NCI-H1048 (cell line): Measurements from ENCODE around the gene DPF3.

Experiments used
- DNase-seq: peaks from one replicate; lab custom pipeline; 2025; lab: John Stamatoyannopoulos, UW

Gene DPF3

DNA sequence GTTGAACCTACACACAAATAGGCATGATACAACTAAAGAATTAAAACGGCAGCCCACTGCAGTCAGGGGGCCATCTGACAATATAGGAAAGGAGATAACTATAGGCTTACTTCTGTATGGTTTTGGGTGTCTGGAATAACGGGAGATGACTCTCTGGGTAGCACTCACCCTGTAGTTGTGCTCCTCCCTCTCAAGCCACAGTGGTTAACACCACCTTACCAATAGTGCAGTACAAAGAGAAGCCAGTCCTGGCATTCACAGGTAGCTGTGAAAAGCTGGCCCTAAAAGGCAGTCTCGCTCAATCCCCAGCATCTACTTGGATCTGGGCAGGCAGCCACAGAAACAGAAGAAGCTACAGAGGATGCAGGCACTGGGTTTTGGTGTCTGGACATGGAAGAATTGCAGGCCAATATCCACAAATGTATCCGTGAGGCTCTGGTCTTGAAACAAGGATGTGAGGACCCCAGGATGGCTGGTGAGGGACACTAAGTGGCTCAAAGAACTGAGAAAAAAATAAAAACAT is 93.0 kb downstream of the DPF3 start:
- DNase-seq, result no peak

DNA sequence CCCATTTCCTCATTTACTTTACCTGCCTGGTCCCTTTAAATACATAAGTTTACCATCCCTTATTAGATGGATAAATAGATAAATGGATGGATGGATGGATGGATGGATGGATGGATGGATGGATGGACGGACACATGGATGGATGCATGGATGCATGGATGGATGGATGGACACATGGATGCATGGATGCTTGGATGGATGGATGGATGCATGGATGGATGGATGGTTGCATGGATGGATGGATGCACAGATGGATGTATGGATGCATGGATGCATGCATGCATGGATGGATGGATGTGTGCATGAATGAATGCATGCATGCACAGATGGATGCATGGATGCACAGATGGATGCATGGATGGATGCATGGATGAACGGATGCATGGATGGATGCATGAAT is 93.6 kb downstream of the DPF3 start:
- no peak for DNase-seq

DNA sequence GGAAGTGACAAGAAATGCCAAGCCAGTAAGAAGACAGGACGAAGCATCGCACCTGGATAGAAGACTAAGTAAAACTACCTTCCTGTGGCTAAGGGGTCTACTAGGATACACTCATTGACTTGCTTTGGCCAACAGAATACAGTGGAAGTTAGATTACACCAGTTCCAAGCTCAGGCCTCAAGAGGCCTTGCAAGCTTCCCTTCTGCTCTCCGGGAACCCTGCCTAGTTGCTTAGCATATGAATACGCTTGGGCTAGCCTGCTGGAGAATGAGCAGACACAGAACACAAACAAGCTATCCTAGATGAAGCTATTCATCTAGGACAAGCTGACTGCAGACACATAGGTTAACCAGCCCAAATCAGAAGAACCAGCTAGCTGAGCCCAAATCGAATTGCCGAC is 97.0 kb downstream of the DPF3 start:
- DNase-seq, result no peak

DNA sequence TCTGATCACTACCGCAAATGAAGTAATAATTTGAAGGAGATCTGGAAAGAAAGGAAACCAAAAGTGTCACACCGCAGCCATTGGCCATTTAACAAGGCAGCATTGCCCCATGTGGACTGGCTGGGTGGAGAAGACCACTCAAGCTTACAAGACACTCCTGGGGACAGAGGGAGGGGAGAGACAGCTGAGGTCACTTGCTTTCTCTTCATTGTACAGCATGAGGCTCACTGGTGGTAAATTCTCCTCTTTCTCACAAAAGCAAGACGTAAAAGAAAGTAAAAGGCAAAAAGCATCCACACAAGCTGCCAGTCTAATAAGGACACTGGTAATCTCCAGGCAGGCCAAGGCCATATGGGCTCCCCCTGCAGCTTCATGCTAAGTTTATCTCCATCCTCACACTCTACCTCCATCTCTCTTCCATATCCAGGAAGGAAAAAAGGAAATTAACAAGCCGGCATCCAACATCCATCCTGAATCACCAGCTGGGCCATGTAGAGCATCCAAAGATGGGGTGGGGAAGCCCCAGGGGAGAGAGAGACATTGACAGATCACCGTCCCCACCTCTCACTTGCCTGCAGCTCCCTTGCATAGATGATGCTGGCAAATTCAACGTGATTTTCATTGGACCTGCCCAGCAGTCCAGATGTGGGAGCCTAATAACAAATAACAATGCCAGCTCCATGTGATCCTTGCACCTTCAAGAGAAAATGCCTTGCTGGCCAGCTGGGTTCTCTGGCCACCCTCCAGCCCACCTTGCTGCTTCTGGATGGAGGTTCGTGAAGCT is 100.6 kb downstream of the DPF3 start:
- DNase-seq, result no peak

DNA sequence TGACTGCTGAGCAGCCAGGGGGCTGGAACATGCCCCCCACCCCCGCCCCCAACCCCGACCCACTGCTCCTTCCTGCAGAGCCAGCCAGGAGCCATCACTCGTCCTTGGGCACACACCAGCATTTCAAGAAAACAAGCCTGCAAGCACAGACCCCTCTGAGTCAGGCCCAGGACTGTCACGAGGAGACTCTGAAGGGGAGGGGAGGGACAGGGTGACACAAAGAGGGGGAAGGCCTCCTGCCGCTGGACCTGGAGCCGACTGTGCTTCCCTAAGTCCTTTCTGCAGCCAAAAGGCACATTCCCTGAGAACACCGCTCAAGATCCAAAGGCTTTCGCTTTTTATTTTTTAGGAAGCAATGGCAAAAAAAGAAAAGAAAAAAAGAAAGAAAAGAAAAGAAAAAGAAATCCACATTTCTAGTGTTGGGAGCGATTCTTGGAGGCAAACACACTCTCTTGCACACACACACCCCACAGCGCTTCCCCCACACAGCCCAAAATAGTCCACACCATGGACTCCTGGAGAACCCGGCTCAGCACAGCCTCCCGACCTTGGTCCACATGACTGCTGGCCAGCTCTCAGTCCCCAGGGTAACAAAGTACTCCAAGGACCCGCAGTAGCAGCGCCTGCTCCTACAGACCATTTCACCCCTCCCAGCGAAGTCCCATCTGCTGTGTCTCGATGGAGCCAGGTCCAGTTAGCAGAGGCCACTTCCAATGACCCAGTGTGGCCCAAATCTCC is 101.7 kb downstream of the DPF3 start:
- DNase-seq, result no peak

DNA sequence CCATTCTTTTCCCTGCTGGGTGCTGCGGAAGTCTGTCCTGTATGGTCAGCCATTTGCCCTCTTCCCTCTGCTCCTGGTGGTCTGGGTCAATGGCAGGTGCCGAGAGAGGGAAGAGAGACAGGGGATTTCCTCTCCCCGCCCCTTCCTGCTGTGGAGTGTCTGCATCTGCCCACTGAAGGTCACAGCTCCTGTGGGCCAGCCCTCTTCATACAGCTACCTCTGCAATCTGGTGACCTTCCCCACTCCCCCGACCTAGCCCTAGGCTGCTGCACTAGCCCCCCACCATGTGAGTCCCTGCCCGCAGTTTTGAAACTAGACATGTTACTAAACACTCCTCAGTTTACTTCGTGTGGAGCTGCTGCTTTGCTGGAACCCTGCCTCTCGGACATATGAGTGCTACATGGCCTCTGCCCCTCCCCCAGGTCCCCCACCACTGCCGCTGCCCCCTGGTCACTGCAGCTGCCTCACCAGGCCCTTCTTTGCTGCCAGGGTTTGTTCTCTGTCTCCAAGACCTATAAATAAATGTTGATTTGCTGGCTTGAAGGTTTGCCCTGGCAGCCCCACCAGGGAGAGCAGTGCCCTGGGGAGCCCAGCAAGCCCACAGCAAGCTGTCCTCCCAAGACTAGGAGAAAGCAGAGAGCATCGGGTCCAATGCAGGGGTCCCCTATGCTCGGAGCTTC is 102.9 kb downstream of the DPF3 start:
- DNase-seq, result no peak

DNA sequence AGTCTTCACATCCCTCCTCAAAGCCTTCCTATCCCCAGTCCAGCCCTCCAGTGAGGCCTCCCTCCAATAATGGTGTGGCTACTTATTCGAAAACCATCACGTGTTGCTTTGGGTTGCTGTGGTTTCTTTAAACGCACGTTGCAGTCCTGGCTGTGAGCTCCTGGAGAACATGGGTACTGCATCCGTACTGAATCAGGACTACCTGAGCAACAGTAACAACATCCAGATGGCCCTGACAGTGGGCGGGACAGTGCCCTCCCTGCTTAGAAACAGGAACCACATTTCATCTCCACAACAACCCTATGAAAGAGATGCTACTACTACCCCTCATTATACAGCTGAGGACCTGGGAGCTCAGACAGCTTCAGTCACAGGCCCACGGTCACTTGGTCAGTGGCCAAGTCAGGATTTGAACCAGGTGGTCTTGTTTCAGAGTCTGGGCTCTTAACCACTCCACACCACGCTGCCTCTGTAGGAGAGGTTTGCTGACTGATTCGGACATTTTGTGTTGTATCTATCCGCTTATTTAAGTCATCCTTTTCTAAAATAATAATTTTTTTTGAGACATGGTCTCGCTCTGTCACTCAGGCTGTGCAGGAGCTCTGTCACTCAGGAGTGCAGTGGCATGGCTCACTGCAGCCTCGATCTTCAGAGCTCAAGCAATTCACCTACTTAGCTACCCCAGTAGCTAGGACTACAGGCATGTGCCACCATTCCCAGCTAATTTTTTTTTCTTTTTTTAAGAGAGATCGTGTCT is 104.8 kb downstream of the DPF3 start:
- DNase-seq, result no peak

DNA sequence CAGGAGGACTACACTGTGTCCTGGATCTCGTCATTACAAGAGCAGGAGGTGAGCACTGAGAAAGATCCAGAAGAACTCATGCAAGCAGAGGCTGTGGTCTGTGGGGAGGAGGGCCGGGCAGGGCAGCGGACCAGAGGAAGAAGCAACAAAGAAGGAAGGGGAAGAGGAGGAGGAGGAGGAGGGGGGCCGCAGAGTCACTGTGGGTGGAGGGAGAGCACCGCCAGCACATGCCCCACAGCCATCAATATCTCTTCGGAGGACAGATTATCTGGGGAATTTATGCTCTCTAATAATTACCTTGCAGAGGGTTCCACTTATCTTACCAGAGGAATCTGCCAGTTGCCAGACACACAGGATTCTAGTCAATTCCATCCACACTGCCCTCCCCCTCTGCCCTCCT is 105.6 kb downstream of the DPF3 start:
- no peak for DNase-seq

DNA sequence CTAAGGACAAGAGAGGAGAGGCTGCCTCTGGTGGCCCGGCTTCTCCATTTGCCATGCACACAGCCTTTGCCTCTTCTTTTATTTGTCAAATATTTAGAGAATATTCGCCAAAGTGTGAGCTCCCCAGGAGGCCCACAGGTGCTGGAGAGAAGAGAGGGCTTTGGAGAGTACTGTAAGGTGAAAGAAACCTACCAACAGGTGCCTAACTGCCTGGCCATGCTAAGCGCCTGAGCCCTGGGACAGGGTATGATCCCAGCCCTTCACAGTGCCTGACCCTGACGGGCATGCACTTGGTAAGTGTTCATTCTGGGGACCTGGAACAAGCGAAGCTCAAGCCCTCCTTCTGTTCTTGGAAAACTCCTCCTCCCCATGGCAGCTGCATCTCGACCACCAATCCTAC is 106.1 kb downstream of the DPF3 start:
- no peak for DNase-seq

DNA sequence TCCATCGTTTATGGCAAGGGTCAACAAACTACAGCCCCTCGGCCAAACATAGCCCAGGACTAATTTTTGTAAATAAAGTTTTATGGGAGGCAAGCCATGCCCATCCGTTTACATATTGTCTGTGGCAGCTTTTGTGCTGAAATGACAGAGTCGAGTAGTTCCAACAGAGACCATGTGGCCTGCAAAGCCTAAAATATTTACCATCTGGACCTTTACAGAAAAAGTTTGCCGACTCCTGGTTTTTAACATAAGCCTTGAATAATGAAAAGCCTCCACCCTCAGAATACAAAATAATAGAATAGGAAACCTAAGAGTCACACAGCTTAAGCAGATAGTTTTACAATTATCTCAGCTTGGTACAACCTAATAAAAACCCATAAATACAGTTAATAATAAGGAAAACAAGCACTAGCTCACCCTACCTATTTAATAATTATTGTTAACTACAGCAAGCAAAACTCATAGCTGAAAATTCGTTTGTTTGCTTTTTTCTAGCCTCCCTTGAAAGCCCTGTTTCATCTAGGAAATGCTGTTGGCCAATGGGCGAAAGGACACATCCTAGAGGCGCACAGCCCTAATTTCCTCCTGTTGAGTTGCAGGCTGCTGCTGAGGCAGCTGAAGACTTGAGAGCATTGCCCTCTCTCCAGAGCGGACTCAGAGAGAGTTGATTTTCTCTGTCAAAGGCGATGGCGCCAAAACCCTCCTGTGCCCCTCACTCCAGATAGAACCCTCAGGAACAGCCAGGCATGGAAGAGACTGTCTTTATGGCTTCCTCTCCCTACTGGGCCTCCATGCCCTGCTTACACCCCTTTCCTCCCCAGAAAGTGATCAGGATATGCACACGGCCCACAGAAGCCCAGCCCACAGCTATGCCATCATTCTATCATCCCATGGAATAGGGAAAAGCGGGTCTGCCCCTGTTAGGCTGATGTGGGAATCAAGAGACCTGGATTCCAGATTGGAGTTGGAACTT is 107.2 kb downstream of the DPF3 start:
- no peak for DNase-seq

DNA sequence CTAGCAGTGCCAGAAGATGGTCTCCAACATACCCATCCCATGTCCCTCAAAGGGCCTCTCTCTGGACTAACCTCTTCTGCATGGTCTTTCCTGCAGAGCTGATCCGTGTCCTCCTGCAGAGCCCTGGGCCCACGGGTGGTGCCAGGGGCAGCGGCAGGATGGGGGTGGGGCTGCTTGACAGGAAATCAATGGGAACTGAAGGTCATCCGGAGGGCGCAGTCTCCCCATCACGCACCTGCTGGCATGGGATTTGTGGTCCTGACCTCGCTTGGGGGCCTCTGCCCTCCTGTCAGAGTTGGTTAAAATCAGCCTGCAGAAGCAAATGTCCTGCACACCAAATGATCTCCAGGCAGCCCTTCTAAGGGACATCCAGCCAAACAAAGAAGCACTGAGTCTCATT is 110.2 kb downstream of the DPF3 start:
- no peak for DNase-seq

DNA sequence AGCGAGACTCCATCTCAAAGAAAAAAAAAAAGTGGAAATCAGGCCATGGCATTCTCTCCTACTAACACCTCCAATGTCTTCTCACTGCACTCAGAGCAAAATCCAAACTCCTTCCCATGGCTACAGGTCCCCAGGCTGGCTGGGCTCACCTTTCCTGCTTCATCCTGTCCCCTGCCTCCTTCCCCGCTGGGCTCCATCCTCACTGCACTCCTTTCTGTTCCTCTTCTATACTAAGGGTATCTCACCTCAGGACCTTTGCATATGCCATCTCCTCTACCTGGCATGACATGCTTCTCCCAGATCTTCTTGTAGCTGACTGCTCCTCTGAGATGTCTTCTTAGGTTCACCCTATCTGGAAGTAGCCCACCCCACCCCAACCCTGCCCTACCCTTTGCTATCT is 111.1 kb downstream of the DPF3 start:
- DNase-seq, result no peak

DNA sequence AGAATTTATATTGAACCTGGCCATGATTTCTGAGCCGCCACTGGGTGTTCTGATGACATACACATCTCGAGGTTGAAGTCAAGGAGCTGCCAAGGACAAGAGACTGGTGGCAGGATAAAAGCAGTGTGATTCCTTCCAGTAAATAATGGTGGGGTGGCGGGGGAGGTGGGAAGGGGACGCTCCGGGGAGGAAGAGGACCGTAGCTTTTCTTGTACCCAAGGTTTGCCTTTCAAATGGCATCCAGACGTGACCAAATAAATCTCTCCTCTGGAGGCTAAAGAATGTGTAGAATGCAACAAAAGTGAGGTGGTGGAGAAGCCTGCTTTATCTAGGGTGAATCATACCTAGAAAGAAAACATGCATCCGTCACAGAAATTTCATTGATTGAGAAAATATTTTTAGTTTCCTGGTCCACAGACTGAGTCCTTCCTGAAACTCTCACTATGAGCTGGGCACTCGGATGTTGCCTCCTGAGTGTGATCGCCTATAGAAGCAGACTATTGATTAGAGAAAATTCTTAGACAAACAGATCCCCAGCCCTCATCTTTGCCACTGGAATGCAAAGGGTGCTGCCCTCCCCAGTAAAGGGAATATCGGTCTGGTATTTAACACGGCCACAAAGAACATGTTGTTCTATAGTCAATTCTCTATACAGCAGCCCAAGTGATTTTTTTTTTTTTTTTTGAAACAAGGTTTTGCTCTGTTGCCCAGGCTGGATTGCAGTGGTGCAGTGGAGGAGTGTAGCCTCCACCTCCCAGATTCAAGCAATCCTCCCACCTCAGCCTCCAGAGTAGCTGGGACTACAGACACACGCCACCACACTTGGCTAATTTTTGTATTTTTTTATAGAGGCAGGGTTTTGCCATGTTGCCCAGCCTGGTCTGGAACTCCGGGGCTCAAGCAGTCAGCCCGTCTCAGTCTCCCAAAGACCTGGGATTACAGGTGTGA is 112.1 kb downstream of the DPF3 start:
- DNase-seq, result no peak

DNA sequence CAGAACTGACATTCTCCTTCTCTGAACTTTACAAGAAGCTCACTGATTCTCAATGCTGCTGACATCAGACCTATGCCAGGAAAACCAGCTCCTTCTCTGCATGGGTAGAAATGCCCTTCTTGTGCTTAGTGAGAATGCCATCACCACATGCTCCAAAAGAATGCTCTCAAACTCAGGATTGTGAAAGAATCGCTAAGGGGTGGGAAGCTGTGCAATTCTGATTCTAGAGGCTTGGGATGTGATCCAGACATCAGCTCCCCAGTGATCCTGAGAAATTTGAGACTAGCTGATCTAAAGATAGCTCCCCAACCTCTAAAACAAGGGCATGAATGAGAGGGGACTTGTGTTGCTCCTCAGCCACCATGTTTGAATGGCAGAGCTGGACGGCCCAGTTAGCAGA is 113.2 kb downstream of the DPF3 start:
- DNase-seq, result no peak

DNA sequence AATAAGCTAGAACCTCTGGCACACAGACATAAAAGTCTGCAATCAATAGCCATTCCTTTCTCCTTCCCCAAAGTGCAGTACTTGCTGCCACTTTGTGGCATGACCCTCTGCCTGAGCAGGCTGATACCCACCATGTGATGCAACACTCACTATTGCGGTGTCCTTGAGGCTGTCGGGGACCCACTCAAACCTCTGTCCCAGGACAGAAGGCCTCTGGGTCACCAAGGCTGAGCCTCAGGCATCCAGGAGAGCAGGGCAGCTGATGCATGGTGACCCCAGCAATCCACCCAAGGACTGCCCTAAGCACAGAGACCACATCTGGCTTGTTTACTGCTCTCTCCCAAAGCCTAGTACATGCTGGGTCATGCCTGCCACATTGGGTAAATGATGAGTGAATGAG is 114.2 kb downstream of the DPF3 start:
- DNase-seq, result no peak

DNA sequence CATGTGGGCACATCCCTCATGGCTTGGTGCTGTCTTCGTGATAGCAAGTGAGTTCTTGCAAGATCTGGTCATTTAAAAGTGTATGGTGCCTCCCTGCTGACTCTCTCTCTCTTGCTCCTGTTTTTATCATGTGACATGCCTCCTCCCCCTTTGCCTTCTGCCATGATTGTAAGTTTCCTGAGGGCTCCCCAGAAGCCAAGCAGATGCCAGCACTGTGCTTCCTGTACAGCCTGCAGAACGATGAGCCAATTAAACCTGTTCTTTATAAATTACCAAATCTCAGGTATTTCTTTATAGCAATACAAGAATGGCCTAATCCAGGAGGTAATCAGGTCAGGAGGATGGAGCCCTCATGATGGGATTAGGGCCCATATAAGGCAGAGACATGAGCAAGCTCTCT is 116.3 kb downstream of the DPF3 start:
- no peak for DNase-seq

DNA sequence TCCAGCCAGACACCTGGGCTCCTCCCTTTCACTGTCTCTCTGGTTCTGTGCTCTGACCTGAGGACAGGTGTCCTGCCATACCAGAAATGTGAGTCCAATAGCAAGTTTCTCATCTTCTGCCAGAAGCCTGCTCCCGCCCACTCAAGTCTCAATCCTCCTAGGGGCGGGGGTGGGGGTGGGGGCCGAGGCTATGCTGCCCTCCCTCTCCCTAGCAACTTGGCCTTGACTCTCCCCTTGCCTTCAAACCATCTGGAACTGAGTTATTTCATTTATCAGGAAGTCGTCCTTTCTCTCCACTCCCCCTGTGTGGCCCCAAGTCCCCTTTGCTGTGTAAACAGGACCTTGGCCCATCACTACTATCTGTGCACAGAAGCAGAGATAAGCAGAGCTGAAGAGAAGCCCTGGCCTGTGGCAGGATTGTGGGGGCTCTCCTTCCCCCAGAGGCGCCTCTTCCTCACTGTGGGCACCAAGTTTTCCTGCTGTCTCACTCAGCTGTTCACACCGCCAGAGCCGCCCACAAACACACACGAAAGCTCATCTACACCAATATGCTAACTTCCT is 117.1 kb downstream of the DPF3 start:
- DNase-seq, result no peak

DNA sequence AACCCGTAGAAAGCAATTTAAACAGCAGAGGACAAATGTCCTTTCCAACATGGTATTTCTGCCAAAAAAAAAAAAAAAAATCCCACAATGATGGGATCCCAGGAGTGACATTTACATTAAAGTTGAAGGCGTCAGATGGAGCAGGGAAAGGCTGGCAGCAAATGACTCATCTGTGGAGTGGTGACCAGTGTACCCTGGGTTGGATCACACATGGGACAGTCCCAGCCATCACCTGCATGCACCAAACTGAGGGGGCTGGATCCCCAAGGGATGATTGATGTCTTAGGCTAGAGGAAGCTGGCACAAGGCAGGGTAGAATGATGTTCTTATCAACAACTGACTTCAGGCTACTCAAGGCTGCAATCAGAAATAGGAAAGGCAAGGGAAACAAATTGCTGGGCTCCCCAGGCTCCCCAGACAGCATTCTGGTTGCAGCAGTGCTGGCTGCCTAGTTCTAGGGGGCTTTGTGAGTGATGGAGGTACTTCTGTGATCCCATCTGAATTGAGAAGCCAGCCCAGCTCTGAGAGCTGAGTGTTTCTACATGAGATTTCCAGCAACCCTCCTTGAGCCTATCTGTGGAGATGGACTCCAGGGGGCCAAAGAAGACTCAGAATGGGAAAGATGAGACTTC is 117.9 kb downstream of the DPF3 start:
- no peak for DNase-seq
